Calu3 (cell line): ENCODE measurements around the gene TBC1D10B. TPM values are rescaled to one million over a fixed set of nuclear protein-coding genes. Genes with fewer than 3 reads are reported as not detected.
A peak's percentile ranks its signal among the peaks of the same experiment; 100 is the strongest.

Experiments
- BruUV-seq: library from RNA; stranded (reverse); fragments of 400-500 nt; replicated peaks from 2 replicates; lab custom pipeline; 2021; lab: Mats Ljungman, UMichigan
- CTCF ChIA-PET: fragments of 300-600 bp; sonication (Branson Sonifier 250); formaldehyde crosslinking; loops from one replicate; lab custom pipeline; 2022; ENCODE audit warnings: antibody characterized with exemption; lab: Charles Lee
- DNase-seq: peaks from one replicate; pipeline ENCODE4 v3.0.0; 2022
- H3K27ac Mint-ChIP-seq: one replicate; pipeline ENCODE4 v1.8.0; 2022; ENCODE audit warnings: mixed read lengths; ENCODE audit not compliant: unreplicated experiment
- H3K27me3 Mint-ChIP-seq: one replicate; pipeline ENCODE4 v1.8.0; 2022; ENCODE audit warnings: mixed read lengths; ENCODE audit not compliant: unreplicated experiment
- H3K36me3 Mint-ChIP-seq: one replicate; pipeline ENCODE4 v1.8.0; 2022; ENCODE audit warnings: mild to moderate bottlenecking, moderate library complexity, mixed read lengths; ENCODE audit not compliant: insufficient read depth, unreplicated experiment
- H3K4me1 Mint-ChIP-seq: one replicate; pipeline ENCODE4 v1.8.0; 2022; ENCODE audit warnings: mild to moderate bottlenecking, low read depth, mixed read lengths; ENCODE audit not compliant: unreplicated experiment
- H3K4me3 Mint-ChIP-seq: one replicate; pipeline ENCODE4 v1.8.0; 2022; ENCODE audit warnings: mild to moderate bottlenecking, low read depth, moderate library complexity, mixed read lengths; ENCODE audit not compliant: unreplicated experiment
- H3K9me3 Mint-ChIP-seq: one replicate; pipeline ENCODE4 v1.8.0; 2022; ENCODE audit warnings: low read depth, mixed read lengths; ENCODE audit not compliant: unreplicated experiment
- CTCF ChIP-seq: fragments of 200-600 bp; IDR thresholded peaks from one replicate; pipeline ENCODE4 v1.8.0; 2022; ENCODE audit warnings: antibody characterized with exemption; ENCODE audit not compliant: unreplicated experiment
- intact Hi-C: fragments of 100-400 bp; cut with micrococcal nuclease; formaldehyde crosslinking; loops from one replicate; pipeline ENCODE4 v1.10.0; 2022; ENCODE audit not compliant: unreplicated experiment
- total RNA-seq: library from RNA; stranded (reverse); gene quantifications from 2 replicates; pipeline ENCODE4 v1.2.3, GENCODE V29; 2022

TBC1D10B gene
- total RNA-seq, 1 experiment from 2014 or later, result 66.4 TPM

DNA sequence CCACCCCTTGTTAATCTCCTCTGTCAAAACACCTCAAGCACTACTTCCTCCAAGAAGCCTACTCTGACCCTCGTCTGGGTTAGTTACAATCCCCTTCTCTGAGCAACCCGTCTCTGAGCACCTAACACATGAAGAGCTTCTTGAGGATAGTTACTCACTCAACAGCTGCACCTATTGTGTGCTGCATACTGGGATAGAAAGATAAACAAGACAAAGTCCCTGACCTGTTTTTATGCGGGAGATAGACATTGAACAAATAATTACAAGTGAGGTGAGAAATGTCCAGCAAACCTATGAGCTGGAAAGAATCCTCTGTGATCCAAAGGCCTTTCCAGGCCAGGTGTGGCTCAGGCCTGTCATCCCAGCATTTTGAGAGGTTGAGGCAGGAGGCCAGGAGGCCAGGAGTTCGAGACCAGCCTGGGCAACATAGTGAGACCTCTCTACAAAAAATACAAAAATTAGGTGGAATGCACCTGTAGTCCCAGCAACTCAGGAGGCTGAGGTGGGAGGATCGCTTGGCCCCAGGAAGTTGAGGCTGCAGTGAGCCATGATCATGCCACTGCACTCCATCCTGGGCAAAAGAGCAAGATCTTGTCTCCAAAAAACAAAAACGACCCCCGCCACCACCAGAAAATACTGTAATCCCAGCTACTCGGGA, 31.6 kb upstream of the TBC1D10B start:
- CTCF ChIA-PET, result no interaction called here
- BruUV-seq, result no TSS peak
- H3K27me3 Mint-ChIP-seq, result no peaks in the 10 kb centered on the region
- peaks cover 14% of the 10 kb centered on the region for H3K4me1 Mint-ChIP-seq
- intact Hi-C loops, result no loop called here
- DNase-seq, result no peak
- TF ChIP-seq CTCF, result no peak
- H3K27ac Mint-ChIP-seq, result peak overlapping the region; percentile 91
- peak overlapping the region; percentile 77 for H3K4me3 Mint-ChIP-seq
- H3K9me3 Mint-ChIP-seq, result no peaks in the 10 kb centered on the region
- H3K36me3 Mint-ChIP-seq, result peaks cover 38% of the 10 kb centered on the region

DNA sequence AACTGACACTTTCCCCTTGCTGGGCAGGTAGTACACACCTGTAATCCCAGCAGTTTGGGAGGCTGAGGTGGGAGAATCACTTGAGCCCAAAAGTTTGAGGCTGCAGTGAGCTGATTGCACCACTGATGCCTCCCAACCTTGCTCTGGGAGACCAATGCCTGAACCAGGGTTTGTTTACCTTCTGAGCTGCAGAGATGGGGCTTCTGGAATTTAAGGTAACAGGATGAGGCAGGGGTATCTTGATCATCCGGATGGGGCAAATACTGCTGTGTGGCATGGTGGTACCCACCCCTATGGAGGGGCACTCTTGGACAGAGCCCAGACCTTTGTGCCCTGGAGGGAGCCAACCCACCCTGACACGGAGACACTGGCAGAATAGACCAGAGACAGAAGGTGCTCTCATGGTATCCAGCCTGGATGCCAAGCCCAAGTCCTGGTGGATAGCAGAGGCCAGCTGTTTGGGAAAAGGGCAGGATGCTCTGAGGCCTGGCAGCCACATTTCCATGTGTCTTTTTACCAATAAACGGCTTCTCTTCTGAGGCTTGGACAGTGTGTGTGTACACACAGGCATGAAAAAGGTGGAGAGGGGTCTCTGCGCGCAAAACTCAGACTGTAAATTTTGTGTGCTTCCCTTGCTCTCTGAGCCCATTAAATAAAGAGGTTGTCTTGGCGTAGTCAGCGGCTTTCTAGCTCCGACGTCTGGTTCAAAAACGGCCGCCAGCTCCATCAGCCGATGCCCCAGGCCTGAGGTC, 29.3 kb upstream of the TBC1D10B start:
- no TSS peak for BruUV-seq
- Mint-ChIP-seq H3K27ac (peak overlapping the region; percentile 91), H3K4me1 (peaks cover 29% of the 10 kb centered on the region), H3K4me3 (peak overlapping the region; percentile 77), H3K27me3 (no peaks in the 10 kb centered on the region), H3K36me3 (peaks cover 57% of the 10 kb centered on the region), H3K9me3 (no peaks in the 10 kb centered on the region)
- DNase-seq, result no peak
- intact Hi-C loops, result no loop called here
- CTCF ChIA-PET, result interaction anchor here (0.9 to 1.1 kb wide), 2 partner anchors 12 to 173 kb away, joined by 3 to 4 read pairs; no protein-coding TSS in a partner anchor
- no peak for TF ChIP-seq CTCF

GRCh38 chr16:30398661-30399434, 28.6 kb upstream of the TBC1D10B start:
- H3K9me3 Mint-ChIP-seq, result no peaks in the 10 kb centered on the region
- H3K4me3 Mint-ChIP-seq, result peak overlapping the region; percentile 18
- H3K36me3 Mint-ChIP-seq, result peaks cover 61% of the 10 kb centered on the region
- CTCF ChIA-PET, result interaction anchor here (1.1 to 1.3 kb wide), 2 partner anchors 11 to 12 kb away, joined by 4 read pairs; no protein-coding TSS in a partner anchor
- no TSS peak for BruUV-seq
- H3K27me3 Mint-ChIP-seq, result no peaks in the 10 kb centered on the region
- H3K27ac Mint-ChIP-seq, result no peak overlapping the region
- DNase-seq, result no peak
- no peak for TF ChIP-seq CTCF
- peaks cover 37% of the 10 kb centered on the region for H3K4me1 Mint-ChIP-seq
- intact Hi-C loops, result no loop called here
